WTC11 (cell line): ENCODE data around the gene SLC44A3. TPM values are rescaled to one million over a fixed set of nuclear protein-coding genes. Genes with fewer than 3 reads are reported as not detected.

ENCODE experiments used
- ATAC-seq: fragments of 200-7000 bp; cut with Tn5 transposase; 2 replicates; pipeline ENCODE4 v1.10.0; 2021; ENCODE audit warnings: mild to moderate bottlenecking, moderate library complexity
- CTCF ChIA-PET: fragments of 300-600 bp; sonication (Branson Sonifier 250); formaldehyde crosslinking; loops from one replicate; lab custom pipeline; 2021; ENCODE audit warnings: antibody characterized with exemption; lab: Charles Lee
- POLR2A ChIA-PET: fragments of 350-600 bp; sonication (Branson Sonifier 250); formaldehyde crosslinking; loops from one replicate; lab custom pipeline; 2021; ENCODE audit warnings: antibody characterized with exemption; lab: Charles Lee
- DNase-seq: peaks from one replicate; pipeline ENCODE4 v3.0.0; 2021; ENCODE audit warnings: low spot score
- H3K27ac Mint-ChIP-seq: 2 replicates; pipeline ENCODE4 v1.8.0; 2021; ENCODE audit warnings: mixed read lengths
- H3K27me3 Mint-ChIP-seq: 2 replicates; pipeline ENCODE4 v1.8.0; 2021; ENCODE audit warnings: low read depth, mild to moderate bottlenecking, moderate library complexity, mixed read lengths
- H3K36me3 Mint-ChIP-seq: 2 replicates; pipeline ENCODE4 v1.8.0; 2021; ENCODE audit warnings: mixed read lengths
- H3K4me1 Mint-ChIP-seq: 2 replicates; pipeline ENCODE4 v1.8.0; 2022; ENCODE audit warnings: mixed read lengths
- H3K4me3 Mint-ChIP-seq: 2 replicates; pipeline ENCODE4 v1.8.0; 2021; ENCODE audit warnings: mild to moderate bottlenecking, moderate library complexity, mixed read lengths
- H3K9me3 Mint-ChIP-seq: 2 replicates; pipeline ENCODE4 v1.8.0; 2021; ENCODE audit warnings: mixed read lengths
- AFF4 ChIP-seq: sonication (generic); formaldehyde crosslinking; IDR thresholded peaks from 2 replicates; pipeline ENCODE4 v1.8.1; 2023; ENCODE audit warnings: mild to moderate bottlenecking, missing genetic modification reagents, borderline replicate concordance
- ARID4B ChIP-seq: sonication (generic); formaldehyde crosslinking; IDR thresholded peaks from 2 replicates; pipeline ENCODE4 v1.8.0; 2023; ENCODE audit warnings: missing genetic modification reagents, mild to moderate bottlenecking, borderline replicate concordance
- ATF1 ChIP-seq: sonication (generic); formaldehyde crosslinking; IDR thresholded peaks from 2 replicates; pipeline ENCODE4 v1.8.1; 2023; ENCODE audit warnings: mild to moderate bottlenecking, moderate library complexity, missing genetic modification reagents
- ATF2 ChIP-seq: sonication (generic); formaldehyde crosslinking; IDR thresholded peaks from 2 replicates; pipeline ENCODE4 v1.8.1; 2022; ENCODE audit warnings: low read depth, missing genetic modification reagents, borderline replicate concordance
- CDX4 ChIP-seq: fragments of 250-450 bp; sonication (Bioruptor Pico); IDR thresholded peaks from 2 replicates; pipeline ENCODE4 v1.9.0; 2021; ENCODE audit warnings: moderate library complexity, mild to moderate bottlenecking, inconsistent platforms, borderline replicate concordance
- CREM ChIP-seq: sonication (generic); formaldehyde crosslinking; IDR thresholded peaks from 2 replicates; pipeline ENCODE4 v1.8.1; 2022; ENCODE audit warnings: mild to moderate bottlenecking, missing genetic modification reagents, moderate library complexity
- ERG ChIP-seq: fragments of 250-450 bp; sonication (Bioruptor Pico); IDR thresholded peaks from 2 replicates; pipeline ENCODE4 v1.8.0; 2021; ENCODE audit warnings: mild to moderate bottlenecking
- MAX ChIP-seq: sonication (generic); formaldehyde crosslinking; IDR thresholded peaks from 2 replicates; pipeline ENCODE4 v1.8.0; 2022; ENCODE audit warnings: mild to moderate bottlenecking, missing genetic modification reagents
- PREB ChIP-seq: sonication (generic); formaldehyde crosslinking; IDR thresholded peaks from 2 replicates; pipeline ENCODE4 v1.8.1; 2022; ENCODE audit warnings: mild to moderate bottlenecking, missing genetic modification reagents, moderate library complexity, borderline replicate concordance
- RORB ChIP-seq: fragments of 250-450 bp; sonication (Bioruptor Pico); IDR thresholded peaks from 2 replicates; pipeline ENCODE4 v1.9.0; 2021; ENCODE audit warnings: mild to moderate bottlenecking
- SMAD3 ChIP-seq: sonication (generic); formaldehyde crosslinking; IDR thresholded peaks from 2 replicates; pipeline ENCODE4 v1.8.0; 2022; ENCODE audit warnings: missing genetic modification reagents, mild to moderate bottlenecking, borderline replicate concordance
- SP1 ChIP-seq: sonication (generic); formaldehyde crosslinking; conservative IDR thresholded peaks from 2 replicates; pipeline ENCODE4 v1.8.1; 2022; ENCODE audit warnings: missing genetic modification reagents
- ZMAT4 ChIP-seq: fragments of 250-450 bp; sonication (Bioruptor Pico); IDR thresholded peaks from 2 replicates; pipeline ENCODE4 v1.9.0; 2021; ENCODE audit warnings: mild to moderate bottlenecking
- ZNF317 ChIP-seq: sonication (generic); formaldehyde crosslinking; IDR thresholded peaks from 2 replicates; pipeline ENCODE4 v1.8.1; 2023; ENCODE audit warnings: low read depth, mild to moderate bottlenecking, moderate library complexity, missing genetic modification reagents, borderline replicate concordance
- ZNF532 ChIP-seq: fragments of 250-450 bp; sonication (Bioruptor Pico); IDR thresholded peaks from 2 replicates; pipeline ENCODE4 v1.9.0; 2021; ENCODE audit warnings: mild to moderate bottlenecking, borderline replicate concordance
- total RNA-seq: library from RNA; stranded (reverse); gene quantifications from 3 replicates; pipeline ENCODE4 v1.2.3, GENCODE V29; 2021

The SLC44A3 gene
- total RNA-seq, 1 experiment from 2014 or later: 4.7 TPM

GRCh38 chr1:94784190-94784515 lies 36.0 kb upstream of the SLC44A3 start:
- no peak for TF ChIP-seq ZMAT4 (CRISPR knock-in tag)
- ChIA-PET POLR2A (no interaction called here), CTCF (no interaction called here)
- Mint-ChIP-seq H3K4me1 (peaks cover 7% of the 10 kb centered on the region), H3K27ac (no peak overlapping the region), H3K27me3 (no peaks in the 10 kb centered on the region), H3K4me3 (no peak overlapping the region), H3K36me3 (no peaks in the 10 kb centered on the region), H3K9me3 (no peaks in the 10 kb centered on the region)
- ATAC-seq (no peak), DNase-seq (no peak)

GRCh38 chr1:94787691-94788090 lies 32.5 kb upstream of the SLC44A3 start:
- Mint-ChIP-seq H3K4me3 (no peak overlapping the region), H3K36me3 (no peaks in the 10 kb centered on the region), H3K27ac (no peak overlapping the region), H3K9me3 (no peaks in the 10 kb centered on the region), H3K4me1 (peaks cover 10% of the 10 kb centered on the region), H3K27me3 (no peaks in the 10 kb centered on the region)
- DNase-seq (no peak), ATAC-seq (no peak)
- TF ChIP-seq CREM (CRISPR knock-in tag): no peak
- TF ChIP-seq AFF4 (CRISPR knock-in tag): no peak
- no peak for TF ChIP-seq ARID4B (CRISPR knock-in tag)
- TF ChIP-seq SMAD3 (CRISPR knock-in tag): no peak
- TF ChIP-seq ZNF317 (CRISPR knock-in tag): no peak
- TF ChIP-seq SP1 (CRISPR knock-in tag): no peak
- no peak for TF ChIP-seq PREB (CRISPR knock-in tag)
- no peak for TF ChIP-seq RORB (CRISPR knock-in tag)
- no peak for TF ChIP-seq ZNF532 (CRISPR knock-in tag)
- no peak for TF ChIP-seq CDX4 (CRISPR knock-in tag)
- no peak for TF ChIP-seq ERG (CRISPR knock-in tag)
- TF ChIP-seq ATF2 (CRISPR knock-in tag): no peak
- no peak for TF ChIP-seq ATF1 (CRISPR knock-in tag)
- no peak for TF ChIP-seq MAX (CRISPR knock-in tag)
- ChIA-PET CTCF (no interaction called here), POLR2A (no interaction called here)
